H1 (cell line): ENCODE measurements around the gene ANAPC10. TPM values are rescaled to one million over a fixed set of nuclear protein-coding genes. Genes with fewer than 3 reads are reported as not detected.

Experiments
- CTCF ChIA-PET: fragments of 300-600 bp; sonication (Branson Sonifier 250); formaldehyde crosslinking; loops from one replicate; lab custom pipeline; 2021; ENCODE audit not compliant: partially characterized antibody; lab: Charles Lee
- POLR2A ChIA-PET: fragments of 300-600 bp; sonication (Branson Sonifier 250); formaldehyde crosslinking; loops from one replicate; lab custom pipeline; 2021; ENCODE audit warnings: inconsistent platforms; ENCODE audit not compliant: partially characterized antibody; lab: Charles Lee
- DNase-seq, 2 experiments: peaks; one replicate each; pipeline versions ENCODE4 v3.0.0 to v3.0.0-alpha.2; 2010 to 2022; ENCODE audit warnings: low spot score in 2 of 2, low read depth in 1 of 2, mixed read lengths in 1 of 2
- FAIRE-seq: peaks from 2 replicates; lab custom pipeline; 2011; peaks lifted over from hg19 to GRCh38; lab: Jason Lieb, UNC
- H2AFZ ChIP-seq: 2 replicates; pipeline ENCODE4 v1.8.1; 2012; ENCODE audit warnings: low read length, inconsistent platforms
- H2AK5ac ChIP-seq: 2 replicates; pipeline ENCODE4 v1.6.1; 2013; ENCODE audit warnings: low read depth, low read length
- H2BK120ac ChIP-seq: replicated peaks from 2 replicates; pipeline ENCODE3; 2013; ENCODE audit warnings: low read depth, low read length, inconsistent platforms
- H2BK12ac ChIP-seq: 2 replicates; pipeline ENCODE4 v1.6.1; 2013; ENCODE audit warnings: low read depth, low read length
- H2BK15ac ChIP-seq: 2 replicates; pipeline ENCODE4 v1.6.1; 2013; ENCODE audit warnings: low read length
- H2BK20ac ChIP-seq: 2 replicates; pipeline ENCODE4 v1.6.1; 2013; ENCODE audit warnings: low read length
- H2BK5ac ChIP-seq: 2 replicates; pipeline ENCODE4 v1.6.1; 2013; ENCODE audit warnings: low read depth, low read length
- H3K14ac ChIP-seq: 2 replicates; pipeline ENCODE4 v1.6.1; 2013; ENCODE audit warnings: inconsistent platforms; ENCODE audit not compliant: insufficient read length
- H3K18ac ChIP-seq: 2 replicates; pipeline ENCODE4 v1.6.1; 2013; ENCODE audit warnings: low read length; ENCODE audit errors: extremely low read depth
- H3K23ac ChIP-seq: 2 replicates; pipeline ENCODE4 v1.6.1; 2013; ENCODE audit warnings: inconsistent platforms; ENCODE audit not compliant: insufficient read length
- H3K23me2 ChIP-seq: 2 replicates; pipeline ENCODE4 v1.6.1; 2013; ENCODE audit warnings: low read depth, low read length
- H3K27ac ChIP-seq: 2 replicates; pipeline ENCODE4 v1.6.1; 2011; ENCODE audit warnings: low read depth, low read length, inconsistent platforms
- H3K27me3 ChIP-seq, 4 experiments: replicated peaks in 1 of 4; 1 replicate in 1 of 4; 2 replicates in 3 of 4; pipeline versions ENCODE4 v1.6.1 to v1.8.1; 2011 to 2013; ENCODE audit warnings: low read length in 3 of 4, mild to moderate bottlenecking in 3 of 4, inconsistent platforms in 2 of 4, mixed read lengths in 2 of 4, moderate library complexity in 1 of 4; ENCODE audit not compliant: control insufficient read depth in 3 of 4, insufficient read depth in 3 of 4; ENCODE audit errors: extremely low read depth in 1 of 4
- H3K36me3 ChIP-seq, 4 experiments: 2 replicates each; pipeline versions ENCODE4 v1.6.1 to v1.8.1; 2011 to 2013; ENCODE audit warnings: mild to moderate bottlenecking in 4 of 4, low read length in 3 of 4, moderate library complexity in 2 of 4, control low read depth in 1 of 4, inconsistent platforms in 1 of 4; ENCODE audit not compliant: insufficient read depth in 4 of 4, control insufficient read depth in 2 of 4
- H3K4ac ChIP-seq: replicated peaks from 2 replicates; pipeline ENCODE3; 2013; ENCODE audit warnings: low read length, low read depth, mixed read lengths, inconsistent platforms; ENCODE audit not compliant: insufficient read length
- H3K4me1 ChIP-seq, 4 experiments: replicated peaks in 1 of 4; 1 replicate in 1 of 4; 2 replicates in 3 of 4; pipeline versions ENCODE4 v1.6.1 to v1.8.1; 2011 to 2013; ENCODE audit warnings: low read length in 3 of 4, inconsistent platforms in 2 of 4, mixed read lengths in 1 of 4; ENCODE audit not compliant: insufficient read depth in 4 of 4, control insufficient read depth in 3 of 4
- H3K4me2 ChIP-seq, 2 experiments: 2 replicates each; pipeline versions ENCODE4 v1.6.1 to v1.8.1; 2011 to 2013; ENCODE audit warnings: low read depth in 2 of 2, low read length in 2 of 2, control low read depth in 1 of 2, inconsistent platforms in 1 of 2, mild to moderate bottlenecking in 1 of 2; ENCODE audit not compliant: insufficient read depth in 1 of 2
- H3K4me3 ChIP-seq, 4 experiments: fragments of 200-600, 300-600 bp in 1 of 4; sonication (generic), shearing (Covaris generic), sonication (Bioruptor Twin) in 1 of 4; 2 replicates each; pipeline versions ENCODE4 v1.5.1 to v1.8.1; 2011 to 2016; ENCODE audit warnings: low read length in 4 of 4, low read depth in 3 of 4, control low read depth in 2 of 4, inconsistent platforms in 2 of 4, mild to moderate bottlenecking in 2 of 4, mixed read lengths in 1 of 4, moderate library complexity in 1 of 4; ENCODE audit not compliant: insufficient read depth in 2 of 4; ENCODE audit errors: extremely low read depth in 1 of 4
- H3K56ac ChIP-seq: replicated peaks from 2 replicates; pipeline ENCODE3; 2013; ENCODE audit warnings: low read depth, mild to moderate bottlenecking, mixed read lengths, low read length, inconsistent platforms; ENCODE audit not compliant: insufficient read length
- H3K79me1 ChIP-seq: 2 replicates; pipeline ENCODE4 v1.6.1; 2013; ENCODE audit warnings: low read depth, low read length, control low read depth
- H3K79me2 ChIP-seq, 2 experiments: 2 replicates each; pipeline versions ENCODE4 v1.6.1 to v1.8.1; 2012 to 2013; ENCODE audit warnings: low read length in 2 of 2, mild to moderate bottlenecking in 2 of 2, inconsistent platforms in 1 of 2; ENCODE audit not compliant: insufficient read depth in 2 of 2, control insufficient read depth in 1 of 2
- H3K9ac ChIP-seq, 4 experiments: replicated peaks in 1 of 4; 1 replicate in 1 of 4; 2 replicates in 3 of 4; pipeline versions ENCODE4 v1.6.1 to v1.8.1; 2011 to 2013; ENCODE audit warnings: low read depth in 3 of 4, low read length in 3 of 4, control low read depth in 2 of 4, mild to moderate bottlenecking in 2 of 4, moderate library complexity in 2 of 4, inconsistent platforms in 1 of 4; ENCODE audit errors: extremely low read depth in 1 of 4
- H3K9me3 ChIP-seq, 2 experiments: 2 replicates each; pipeline versions ENCODE4 v1.6.1 to v1.8.1; 2012 to 2013; ENCODE audit warnings: mild to moderate bottlenecking in 2 of 2, moderate library complexity in 2 of 2, control low read depth in 1 of 2, inconsistent platforms in 1 of 2, low read depth in 1 of 2, low read length in 1 of 2, mixed read lengths in 1 of 2; ENCODE audit not compliant: insufficient read depth in 2 of 2
- H4K20me1 ChIP-seq, 2 experiments: replicated peaks in 1 of 2; 2 replicates each; pipeline versions ENCODE3 to v1.8.1; 2011 to 2013; ENCODE audit warnings: inconsistent platforms in 2 of 2, low read length in 2 of 2, mild to moderate bottlenecking in 1 of 2; ENCODE audit not compliant: insufficient read depth in 2 of 2, control insufficient read depth in 1 of 2
- H4K5ac ChIP-seq: 2 replicates; pipeline ENCODE4 v1.6.1; 2013; ENCODE audit warnings: low read length, low read depth, mixed read lengths, inconsistent platforms; ENCODE audit not compliant: insufficient read length
- H4K8ac ChIP-seq: 2 replicates; pipeline ENCODE4 v1.8.0; 2013; ENCODE audit warnings: mild to moderate bottlenecking, moderate library complexity, low read length, inconsistent platforms; ENCODE audit not compliant: insufficient read depth; ENCODE audit errors: extremely low read depth
- H4K91ac ChIP-seq: replicated peaks from 2 replicates; pipeline ENCODE3; 2013; ENCODE audit warnings: low read length, mixed read lengths, inconsistent platforms; ENCODE audit not compliant: insufficient read length
- CHD1 ChIP-seq: IDR thresholded peaks from 2 replicates; pipeline ENCODE4 v1.6.1; 2012; ENCODE audit warnings: low read depth, low read length, improper control_type of control experiment
- HDAC2 ChIP-seq, 2 experiments: fragments of 300-600 bp in 1 of 2; sonication (generic) in 1 of 2; IDR thresholded peaks; 2 replicates each; pipeline ENCODE4 v1.6.1; 2011 to 2012; ENCODE audit warnings: low read depth in 2 of 2, low read length in 2 of 2, mild to moderate bottlenecking in 2 of 2, moderate library complexity in 2 of 2, borderline replicate concordance in 1 of 2, inconsistent platforms in 1 of 2
- PHF8 ChIP-seq: fragments of 200-600 bp; sonication (generic); conservative IDR thresholded peaks from 2 replicates; pipeline ENCODE4 v1.7.1; 2012; ENCODE audit warnings: low read depth, mild to moderate bottlenecking, inconsistent platforms, low read length, moderate library complexity
- WGBS, 2 experiments: shearing (Covaris generic) in 1 of 2; methylation state at CpG; one replicate each; pipeline versions ENCODE4 v1.1.6 to v1.1.7; 2013 to 2015; ENCODE audit warnings: low lambda C conversion rate in 2 of 2, mixed read lengths in 2 of 2, inconsistent platforms in 1 of 2, low coverage in 1 of 2, missing lambda C conversion rate in 1 of 2; ENCODE audit not compliant: insufficient replicate concordance in 2 of 2, insufficient coverage in 1 of 2, insufficient read length in 1 of 2; ENCODE audit errors: extremely low coverage in 1 of 2, missing lambda C conversion rate in 1 of 2; 5-methylcytosine and 5-hydroxymethylcytosine counted together
- polyA plus RNA-seq, 7 experiments: library from polyadenylated mRNA; depleted of rRNA in 3 of 7; stranded (reverse) in 5 of 7; unstranded in 2 of 7; fragments of >200 nt in 5 of 7; fragments of 200-250 nt in 2 of 7; gene quantifications; 1 replicate in 5 of 7; 2 replicates in 1 of 7; 4 replicates in 1 of 7; pipeline versions ENCODE4 v1.2.1 to v1.2.3, GENCODE V29; 2011 to 2013; ENCODE audit warnings: missing spikeins in 2 of 7, mixed read lengths in 2 of 7
- total RNA-seq: library from RNA; stranded (reverse); fragmentation: NEBNext Ultra II Directional; extraction: Animal tissue kit (Norgen Biotek cat#: 25700); gene quantifications from 2 replicates; pipeline ENCODE4 v1.2.1, GENCODE V29; 2021

ANAPC10 gene
- total and polyA plus RNA-seq, 2 of the 8 experiments (the other 6 are each of a cell fraction or from before 2014, with no cell fraction given) = 17.6 to 23.3 TPM

GRCh38 chr4:145098675-145099037, 660 bp upstream of the ANAPC10 start:
- Histone ChIP-seq H2BK5ac (peak overlapping the region; percentile 72; the same call in 1 of the 2 replicates), H3K23me2 (no peaks in the 10 kb centered on the region), H3K56ac (peak overlapping the region; percentile 22), H3K4me3 (peak overlapping the region; percentile 88 to 98 (median 96)), H4K8ac (peak overlapping the region; percentile 98; the same call in 1 of the 2 replicates), H3K27me3 (no peaks in the 10 kb centered on the region), H4K91ac (no peak overlapping the region), H4K20me1 (peaks cover 0 to 1% of the 10 kb centered on the region in 2 experiments), H2BK20ac (no peak overlapping the region), H3K4ac (no peak overlapping the region), H3K4me1 (peaks cover 0 to 6% (median 1%) of the 10 kb centered on the region in 4 experiments; a peak in 2 of 7 replicates), H2BK12ac (peak overlapping the region; percentile 10; the same call in 1 of the 2 replicates), H2BK15ac (no peak overlapping the region; the same call in 1 of the 2 replicates), H2AFZ (no peak overlapping the region), H3K18ac (peak overlapping the region; percentile 88; the same call in 1 of the 2 replicates), H3K14ac (no peak overlapping the region), H3K36me3 (peaks cover 3 to 18% (median 10%) of the 10 kb centered on the region in 4 experiments), H4K5ac (peak overlapping the region; percentile 91), H3K9me3 (no peaks in the 10 kb centered on the region; a peak in 1 of 4 replicates), H2AK5ac (no peak overlapping the region), H3K27ac (peak overlapping the region; percentile 90), H3K4me2 (peak overlapping the region; percentile 62 to 88), H2BK120ac (no peak overlapping the region), H3K79me2 (peaks cover 35 to 93% of the 10 kb centered on the region in 2 experiments), H3K79me1 (no peaks in the 10 kb centered on the region; the same call in 1 of the 2 replicates), H3K9ac (peak overlapping the region; percentile 88 to 99 (median 98)), H3K23ac (no peak overlapping the region)
- 2% methylated on average over 9 of the region's 9 CpGs; no CpG with 5 or more reads in 1 of the 2 experiments for WGBS, 2 experiments
- CTCF ChIA-PET = interaction anchor here (1.3 to 1.9 kb wide), 2 partner anchors 15 to 25 kb away, joined by 3 to 5 read pairs; no protein-coding TSS in a partner anchor
- POLR2A ChIA-PET = interaction anchor here (1.1 to 2.1 kb wide), 19 partner anchors 9 to 449 kb away, joined by 3 to 10 read pairs (median 4); partner anchors contain the start of gene OTUD4
- FAIRE-seq (no peak), DNase-seq (no peak)
- TF ChIP-seq HDAC2 (IDR thresholded peaks at IDR 0.05; ENCODE audit: borderline replicate concordance in 1 of 2, low read depth in 2 of 2, low read length in 2 of 2) (peak in 1 of 2 experiments; percentile 12; a peak in 1 of 4 replicates), CHD1 (no peak), PHF8 (peak; percentile 14; the same call in 1 of the 2 replicates)
- TF ChIP-seq, all 59 proteins: peak for 2
